Lung (tissue), 12 donors: Measurements from ENCODE around the gene UBL3. TPM values are rescaled to one million over a fixed set of nuclear protein-coding genes. Genes with fewer than 3 reads are reported as not detected.

Experiments used
- ATAC-seq: fragments of 200-7000 bp; cut with Tn5 transposase; one replicate; pipeline ENCODE4 v1.9.1; 2020; ENCODE audit warnings: moderate number of reproducible peaks; ENCODE audit not compliant: insufficient read depth, low FRiP score
- DNase-seq, 3 donors: peaks; one replicate each; pipeline ENCODE4 v3.0.0-alpha.2; 2013 to 2017
- H3K27ac ChIP-seq, 2 donors: one replicate each; pipeline ENCODE4 v1.5.1; 2013; ENCODE audit warnings: mild to moderate bottlenecking in 2 of 2, moderate library complexity in 2 of 2, control low read depth in 1 of 2, inconsistent platforms in 1 of 2, low read depth in 1 of 2, low read length in 1 of 2
- H3K27me3 ChIP-seq, 3 donors: one replicate each; pipeline ENCODE4 v1.5.1; 2013; ENCODE audit warnings: low read length in 2 of 3; ENCODE audit not compliant: control insufficient read depth in 3 of 3, insufficient read depth in 3 of 3
- H3K36me3 ChIP-seq, 4 donors: one replicate each; pipeline ENCODE4 v1.5.1; 2013; ENCODE audit warnings: low read length in 4 of 4, mild to moderate bottlenecking in 1 of 4, moderate library complexity in 1 of 4; ENCODE audit not compliant: control insufficient read depth in 4 of 4, insufficient read depth in 4 of 4
- H3K4me1 ChIP-seq, 5 donors: one replicate each; pipeline ENCODE4 v1.5.1; 2013; ENCODE audit warnings: low read length in 5 of 5, mild to moderate bottlenecking in 2 of 5, moderate library complexity in 1 of 5; ENCODE audit not compliant: control insufficient read depth in 5 of 5, insufficient read depth in 5 of 5
- H3K4me3 ChIP-seq: one replicate; pipeline ENCODE4 v1.5.1; 2013; ENCODE audit warnings: mild to moderate bottlenecking, control low read depth, moderate library complexity
- H3K9ac ChIP-seq, 2 donors: one replicate each; pipeline ENCODE4 v1.5.1; 2013; ENCODE audit warnings: low read length in 2 of 2, control low read depth in 1 of 2; ENCODE audit not compliant: insufficient read depth in 1 of 2
- H3K9me3 ChIP-seq, 4 donors: one replicate each; pipeline ENCODE4 v1.5.1; 2013; ENCODE audit warnings: low read length in 3 of 4, mild to moderate bottlenecking in 1 of 4, moderate library complexity in 1 of 4; ENCODE audit not compliant: control insufficient read depth in 4 of 4, insufficient read depth in 3 of 4
- WGBS, 2 donors: extraction: QIAGEN DNeasy Blood & Tissue Kit; methylation state at CpG; one replicate each; pipeline ENCODE4 v1.1.7; 2013; 5-methylcytosine and 5-hydroxymethylcytosine counted together
- polyA plus RNA-seq, 2 donors: library from polyadenylated mRNA; stranded (reverse); fragments of 200-250 nt; gene quantifications; one replicate each; pipeline ENCODE4 v1.2.1, GENCODE V29; 2013
- total RNA-seq, 2 donors: library from RNA; depleted of rRNA in 1 of 2; stranded (reverse); fragments of >200 nt in 1 of 2; gene quantifications; one replicate each; pipeline ENCODE4 v1.2.1, GENCODE V29; 2014 to 2021
- TF ChIP-seq, protein P1 (sequence below): IDR thresholded peaks from 2 replicates; pipeline ENCODE4 v1.5.1; 2012; ENCODE audit warnings: mild to moderate bottlenecking; ENCODE audit errors: control extremely low read depth, extremely low read depth
- donor health status: control.
- donor health status: control.
- donor health status: Bipolar disorder and iron deficiency.
- donor health status: healthy.
- donor health status: DM: yes; HTN: yes; CAD: no.

Gene UBL3
- total and polyA plus RNA-seq, 4 donors: 19.6 to 58.2 (median 33.7) TPM

DNA sequence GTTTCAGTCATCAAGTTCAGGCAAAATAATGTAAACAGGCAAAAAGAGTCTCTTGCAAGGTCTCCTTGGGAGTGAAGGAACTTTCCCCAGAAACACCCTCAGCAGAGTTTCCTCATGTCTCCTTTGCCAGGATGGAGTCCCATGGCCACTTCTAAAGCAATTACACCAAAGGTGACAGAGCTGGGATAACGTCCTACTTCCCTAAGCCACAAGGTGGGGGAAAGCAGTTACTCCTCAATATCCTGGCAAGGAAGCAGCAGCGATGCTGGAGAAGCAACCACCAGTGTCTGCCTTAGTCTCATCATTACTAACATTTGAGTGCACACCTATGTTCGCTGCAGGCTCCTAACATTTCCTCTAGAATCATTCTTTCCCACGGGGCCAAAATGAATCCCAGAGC, 88.6 kb downstream of the UBL3 start:
- TF ChIP-seq, protein P1, sequence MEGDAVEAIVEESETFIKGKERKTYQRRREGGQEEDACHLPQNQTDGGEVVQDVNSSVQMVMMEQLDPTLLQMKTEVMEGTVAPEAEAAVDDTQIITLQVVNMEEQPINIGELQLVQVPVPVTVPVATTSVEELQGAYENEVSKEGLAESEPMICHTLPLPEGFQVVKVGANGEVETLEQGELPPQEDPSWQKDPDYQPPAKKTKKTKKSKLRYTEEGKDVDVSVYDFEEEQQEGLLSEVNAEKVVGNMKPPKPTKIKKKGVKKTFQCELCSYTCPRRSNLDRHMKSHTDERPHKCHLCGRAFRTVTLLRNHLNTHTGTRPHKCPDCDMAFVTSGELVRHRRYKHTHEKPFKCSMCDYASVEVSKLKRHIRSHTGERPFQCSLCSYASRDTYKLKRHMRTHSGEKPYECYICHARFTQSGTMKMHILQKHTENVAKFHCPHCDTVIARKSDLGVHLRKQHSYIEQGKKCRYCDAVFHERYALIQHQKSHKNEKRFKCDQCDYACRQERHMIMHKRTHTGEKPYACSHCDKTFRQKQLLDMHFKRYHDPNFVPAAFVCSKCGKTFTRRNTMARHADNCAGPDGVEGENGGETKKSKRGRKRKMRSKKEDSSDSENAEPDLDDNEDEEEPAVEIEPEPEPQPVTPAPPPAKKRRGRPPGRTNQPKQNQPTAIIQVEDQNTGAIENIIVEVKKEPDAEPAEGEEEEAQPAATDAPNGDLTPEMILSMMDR: no peak
- 71 to 81% methylated on average over 4 of the region's 4 CpGs for WGBS, 2 donors
- H3K9me3 ChIP-seq: peaks cover 0 to 2% (median 0%) of the 10 kb centered on the region in 4 donors
- no peak overlapping the region for H3K4me3 ChIP-seq
- DNase-seq: no peak
- peaks cover 0 to 3% (median 1%) of the 10 kb centered on the region in 4 donors for H3K36me3 ChIP-seq
- H3K4me1 ChIP-seq: peaks cover 0 to 9% (median 0%) of the 10 kb centered on the region in 5 donors
- H3K27ac ChIP-seq: no peak overlapping the region
- ATAC-seq: no peak
- no peak overlapping the region for H3K9ac ChIP-seq
- H3K27me3 ChIP-seq: no peaks in the 10 kb centered on the region

DNA sequence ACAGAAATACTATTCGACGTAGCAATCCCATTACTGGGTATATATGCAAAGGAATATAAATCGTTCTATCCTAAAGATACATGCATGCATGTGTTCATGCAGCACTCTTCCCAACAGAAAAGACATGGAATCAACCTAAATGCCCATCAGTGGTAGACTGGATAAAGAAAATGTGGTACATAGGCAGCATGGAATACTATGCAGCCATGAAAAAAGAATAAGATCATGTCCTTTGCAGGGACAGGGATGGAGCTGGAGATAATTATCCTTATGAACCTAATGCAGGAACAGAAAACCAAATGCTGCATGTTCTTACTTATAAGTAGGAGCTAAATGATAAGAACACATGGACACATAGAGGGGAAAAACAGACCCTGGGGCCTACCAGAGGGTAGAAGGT, 89.3 kb downstream of the UBL3 start:
- DNase-seq (no peak), ATAC-seq (no peak)
- 65 to 82% methylated on average over 3 of the region's 3 CpGs for WGBS, 2 donors
- Histone ChIP-seq H3K4me1 (peaks cover 0 to 2% (median 0%) of the 10 kb centered on the region in 5 donors), H3K9me3 (peaks cover 0 to 2% (median 0%) of the 10 kb centered on the region in 4 donors), H3K4me3 (no peak overlapping the region), H3K27ac (no peak overlapping the region), H3K9ac (no peak overlapping the region), H3K36me3 (peaks cover 0 to 2% (median 0%) of the 10 kb centered on the region in 4 donors), H3K27me3 (no peaks in the 10 kb centered on the region)
- TF ChIP-seq, protein P1: no peak

DNA sequence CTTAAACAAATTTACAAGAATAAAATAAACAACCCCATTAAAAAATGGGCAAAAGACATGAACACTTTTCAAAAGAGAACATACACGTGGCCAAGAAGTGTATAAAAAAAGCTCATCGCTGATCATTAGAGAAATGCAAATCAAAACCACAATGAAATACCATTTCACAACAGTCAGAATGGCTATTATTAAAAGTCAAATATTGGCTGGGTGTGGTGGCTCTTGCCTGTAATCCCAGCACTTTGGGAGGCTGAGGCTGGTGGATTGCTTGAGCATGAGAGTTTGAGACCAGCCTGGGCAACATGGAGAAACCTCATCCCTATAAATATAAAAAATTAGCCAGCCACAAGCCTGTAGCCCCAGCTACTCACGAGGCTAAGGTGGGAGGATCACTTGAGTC, 89.9 kb downstream of the UBL3 start:
- no peaks in the 10 kb centered on the region for H3K4me1 ChIP-seq
- TF ChIP-seq, protein P1: no peak
- 71 to 81% methylated on average over 3 of the region's 3 CpGs for WGBS, 2 donors
- H3K9ac ChIP-seq: no peak overlapping the region
- no peaks in the 10 kb centered on the region for H3K27me3 ChIP-seq
- no peak for ATAC-seq
- peaks cover 0 to 2% (median 0%) of the 10 kb centered on the region in 4 donors for H3K36me3 ChIP-seq
- no peak overlapping the region for H3K4me3 ChIP-seq
- H3K9me3 ChIP-seq: peaks cover 0 to 2% (median 0%) of the 10 kb centered on the region in 4 donors
- H3K27ac ChIP-seq: no peak overlapping the region
- DNase-seq: no peak

DNA sequence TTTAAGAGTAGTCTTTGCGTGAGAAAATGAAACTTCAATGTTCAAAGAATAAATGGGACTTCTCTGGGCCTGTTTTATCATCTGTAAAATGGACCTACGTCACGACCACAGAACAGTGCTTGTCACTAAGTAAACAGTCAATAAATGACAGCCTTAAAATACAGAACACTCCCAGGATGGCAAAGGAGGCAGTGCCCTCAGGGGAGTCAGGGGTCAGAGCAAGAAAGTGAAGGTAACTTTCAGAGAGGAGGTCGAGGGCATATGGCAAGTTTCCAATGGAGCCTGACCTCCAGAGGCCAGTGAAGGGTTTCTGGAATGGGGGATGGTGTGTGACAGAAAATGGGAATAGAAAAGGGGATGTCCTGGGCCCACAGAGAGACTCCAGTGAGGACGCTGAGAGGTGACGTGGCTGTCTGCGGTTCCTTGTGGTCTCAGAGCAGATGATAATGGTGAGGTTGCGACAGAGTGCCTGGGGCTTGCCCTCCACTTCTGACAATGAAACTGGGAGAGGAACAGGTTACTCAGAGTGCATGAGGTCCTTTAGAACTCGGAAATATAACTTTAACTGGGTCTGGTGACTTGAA, 91.8 kb downstream of the UBL3 start:
- no peak overlapping the region for H3K9ac ChIP-seq
- H3K4me3 ChIP-seq: no peak overlapping the region
- no peaks in the 10 kb centered on the region for H3K27me3 ChIP-seq
- ATAC-seq: no peak
- TF ChIP-seq, protein P1: no peak
- H3K27ac ChIP-seq: no peak overlapping the region
- peaks cover 0 to 2% (median 0%) of the 10 kb centered on the region in 4 donors for H3K9me3 ChIP-seq
- peaks cover 0 to 2% (median 0%) of the 10 kb centered on the region in 4 donors for H3K36me3 ChIP-seq
- WGBS, 2 donors: 42 to 62% methylated on average over 9 of the region's 9 CpGs
- DNase-seq: no peak
- H3K4me1 ChIP-seq: no peaks in the 10 kb centered on the region
